ENCODE data around the gene NUP210L. TPM values are rescaled to one million over a fixed set of nuclear protein-coding genes. Genes with fewer than 3 reads are reported as not detected.

Gene NUP210L
- total and polyA plus RNA-seq, 8 donors: 0.02 to 0.06 (median 0.05) TPM; not detected in 4

GRCh38 chr1:153944827-153945117 is 210.1 kb downstream of the NUP210L start:
- Histone ChIP-seq H3K4me1 (no peaks in the 10 kb centered on the region), H3K4me3 (peak overlapping the region in 1 of 4 donors; percentile 94), H3K27me3 (no peaks in the 10 kb centered on the region), H3K9me3 (no peaks in the 10 kb centered on the region), H3K27ac (peak overlapping the region in 2 of 4 donors; percentile 91 to 93), H3K36me3 (peaks cover 0 to 15% (median 0%) of the 10 kb centered on the region in 3 donors)
- 63 to 77% methylated on average over 3 of the region's 3 CpGs for WGBS, 2 donors
- FAIRE-seq: no peak
- no peak for ATAC-seq
- no peak for TF ChIP-seq CTCF (IDR thresholded peaks at IDR 0.05)
- no peak for DNase-seq
- intact Hi-C loops (cut with DNase I): loop anchor here in 1 of 3 donors (10.0 kb wide), 2 partner anchors 120 to 150 kb away; no protein-coding TSS in a partner anchor

GRCh38 chr1:153944005-153944826 is 210.7 kb downstream of the NUP210L start:
- ATAC-seq (no peak), DNase-seq (peak in 1 of 6 donors; percentile 55), FAIRE-seq (no peak)
- Histone ChIP-seq H3K9me3 (no peaks in the 10 kb centered on the region), H3K27me3 (no peaks in the 10 kb centered on the region), H3K36me3 (peaks cover 0 to 18% (median 0%) of the 10 kb centered on the region in 3 donors), H3K27ac (peak overlapping the region in 1 of 4 donors; percentile 93), H3K4me3 (peak overlapping the region in 1 of 4 donors; percentile 94), H3K4me1 (no peaks in the 10 kb centered on the region)
- intact Hi-C loops (cut with DNase I): loop anchor here in 1 of 3 donors (10.0 kb wide), 2 partner anchors 119 to 149 kb away; no protein-coding TSS in a partner anchor
- no peak for TF ChIP-seq CTCF (IDR thresholded peaks at IDR 0.05)
- 83 to 84% methylated on average over 14 to 15 of the region's 15 CpGs for WGBS, 2 donors

GRCh38 chr1:153942766-153943549 is 211.9 kb downstream of the NUP210L start:
- H3K9me3 ChIP-seq: no peaks in the 10 kb centered on the region
- no peaks in the 10 kb centered on the region for H3K4me1 ChIP-seq
- FAIRE-seq (no peak), DNase-seq (peak in 1 of 6 donors; percentile 66), ATAC-seq (no peak)
- intact Hi-C loops (cut with DNase I): loop anchor here in 1 of 3 donors (10.0 kb wide), 2 partner anchors 118 to 148 kb away; no protein-coding TSS in a partner anchor
- no peaks in the 10 kb centered on the region for H3K27me3 ChIP-seq
- WGBS, 2 donors: 87 to 95% methylated on average over 11 of the region's 11 CpGs
- no peak for TF ChIP-seq CTCF (IDR thresholded peaks at IDR 0.05)
- H3K27ac ChIP-seq: no peak overlapping the region
- no peak overlapping the region for H3K4me3 ChIP-seq
- peaks cover 0 to 10% (median under 1%) of the 10 kb centered on the region in 3 donors for H3K36me3 ChIP-seq

Small RNAs within 50 kb of the gene (microRNA-seq; reads per million reads assigned to microRNA genes)
- gene MIR190B: 141 to 217 reads per million in 2 donors
- 0 to 0.29 reads per million in 2 donors for gene MIR5698
- 0 reads per million in 2 donors for gene MIR6737

Other genes starting within 250 kb of the NUP210L start
- gene GATAD2B, start 232.1 kb downstream of the NUP210L start, total RNA-seq: 10 to 100 TPM; 15.0 to 27.1 (median 17.1) TPM
- 1 to 10 TPM; 4.8 to 7.4 TPM for gene GATAD2B, start 232.1 kb downstream of the NUP210L start, polyA plus RNA-seq
- gene DENND4B, start 208.4 kb downstream of the NUP210L start, total RNA-seq: 10 to 100 TPM; 17.8 to 41.7 (median 20.4) TPM
- gene DENND4B, start 208.4 kb downstream of the NUP210L start, polyA plus RNA-seq: 10 to 100 TPM; 48.9 to 57.0 TPM
- 10 to 100 TPM; 13.4 to 27.6 (median 18.3) TPM for gene CRTC2, start 196.5 kb downstream of the NUP210L start, total RNA-seq
- 10 to 100 TPM; 36.9 to 48.6 TPM for gene CRTC2, start 196.5 kb downstream of the NUP210L start, polyA plus RNA-seq
- gene SLC39A1, start 191.5 kb downstream of the NUP210L start, total RNA-seq: 10 to 100 TPM; 20.0 to 46.1 (median 27.0) TPM
- gene SLC39A1, start 191.5 kb downstream of the NUP210L start, polyA plus RNA-seq: 10 to 100 TPM; 22.8 to 38.1 TPM
- gene CREB3L4, start 187.2 kb downstream of the NUP210L start, total RNA-seq: 10 to 100 TPM in 2 of 6 donors, 1 to 10 TPM in 4; 6.5 to 13.2 (median 8.0) TPM
- gene CREB3L4, start 187.2 kb downstream of the NUP210L start, polyA plus RNA-seq: 10 to 100 TPM; 13.3 to 19.6 TPM
- 100 to 1,000 TPM in 2 of 6 donors, 10 to 100 TPM in 4; 82.6 to 106 (median 95.6) TPM for gene JTB, start 177.4 kb downstream of the NUP210L start, total RNA-seq
- gene JTB, start 177.4 kb downstream of the NUP210L start, polyA plus RNA-seq: 100 to 1,000 TPM; 117 to 180 TPM
- gene RAB13, start 168.7 kb downstream of the NUP210L start, total RNA-seq: 10 to 100 TPM; 36.8 to 68.8 (median 47.2) TPM
- 100 to 1,000 TPM in 1 of 2 donors, 10 to 100 TPM in 1; 82.9 to 118 TPM for gene RAB13, start 168.7 kb downstream of the NUP210L start, polyA plus RNA-seq
- 1,000 to 10,000 TPM in 2 of 6 donors, 100 to 1,000 TPM in 4; 617 to 1,250 (median 837) TPM for gene RPS27, start 164.3 kb downstream of the NUP210L start, total RNA-seq
- gene RPS27, start 164.3 kb downstream of the NUP210L start, polyA plus RNA-seq: 1,000 to 10,000 TPM; 3,243 to 5,933 TPM
- gene TPM3, start 37.0 kb upstream of the NUP210L start, total RNA-seq: 100 to 1,000 TPM in 2 of 6 donors, 10 to 100 TPM in 4; 49.0 to 158 (median 90.2) TPM
- gene TPM3, start 37.0 kb upstream of the NUP210L start, polyA plus RNA-seq: 100 to 1,000 TPM in 1 of 2 donors, 10 to 100 TPM in 1; 47.7 to 116 TPM
- not detected for gene CFAP141, start 51.3 kb upstream of the NUP210L start, total RNA-seq
- under 1 TPM in 1 of 2 donors, not detected in 1; 0.52 TPM for gene CFAP141, start 51.3 kb upstream of the NUP210L start, polyA plus RNA-seq
- 10 to 100 TPM; 32.7 to 69.8 (median 46.9) TPM for gene UBAP2L, start 65.9 kb upstream of the NUP210L start, total RNA-seq
- gene UBAP2L, start 65.9 kb upstream of the NUP210L start, polyA plus RNA-seq: 10 to 100 TPM; 50.5 to 58.1 TPM
- gene HAX1, start 117.6 kb upstream of the NUP210L start, total RNA-seq: 10 to 100 TPM; 36.7 to 61.1 (median 50.0) TPM
- gene HAX1, start 117.6 kb upstream of the NUP210L start, polyA plus RNA-seq: 10 to 100 TPM; 95.2 to 96.2 TPM
- under 1 TPM in 1 of 6 donors, not detected in 5; 0.09 TPM for gene AQP10, start 166.0 kb upstream of the NUP210L start, total RNA-seq
- under 1 TPM in 1 of 2 donors, not detected in 1; 0.07 TPM for gene AQP10, start 166.0 kb upstream of the NUP210L start, polyA plus RNA-seq
- gene ATP8B2, start 170.5 kb upstream of the NUP210L start, total RNA-seq: 10 to 100 TPM in 1 of 6 donors, 1 to 10 TPM in 5; 3.7 to 14.4 (median 6.1) TPM
- 1 to 10 TPM; 6.2 to 9.9 TPM for gene ATP8B2, start 170.5 kb upstream of the NUP210L start, polyA plus RNA-seq

Measured in pancreas (tissue), 10 donors.